C4-2B (cell line): ENCODE data around the gene CXCR5.

Experiments
- H3K27ac ChIP-seq: fragments of 450-650 bp; 2 replicates; pipeline ENCODE4 v1.5.1; 2017
- ZFX ChIP-seq: fragments of 450-650 bp; IDR thresholded peaks from 2 replicates; pipeline ENCODE4 v1.6.1; 2017
- TF ChIP-seq, protein P1 (sequence below): fragments of 450-650 bp; conservative IDR thresholded peaks from 2 replicates; pipeline ENCODE4 v1.5.1; 2017; ENCODE audit warnings: mild to moderate bottlenecking

CXCR5 gene

DNA sequence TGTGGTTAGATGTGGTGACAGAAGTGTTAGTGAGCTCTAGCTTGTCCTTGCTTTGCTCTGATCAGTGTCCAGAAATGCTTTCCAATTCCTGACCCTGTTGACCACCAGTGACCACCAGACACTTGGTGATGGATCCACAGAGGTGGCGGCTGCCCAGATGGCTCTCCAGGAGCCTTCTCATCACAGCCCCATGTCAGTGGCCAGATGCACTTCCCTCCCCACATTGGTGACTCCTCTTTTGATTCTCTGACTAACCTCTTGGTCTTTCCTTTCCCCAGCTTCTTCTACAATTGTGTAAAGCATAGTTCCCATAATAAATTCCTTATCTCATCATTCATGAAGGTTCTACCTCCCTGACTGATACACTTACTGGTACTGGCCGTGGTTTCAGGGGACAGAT lies 40.1 kb upstream of the CXCR5 start:
- TF ChIP-seq, protein P1, sequence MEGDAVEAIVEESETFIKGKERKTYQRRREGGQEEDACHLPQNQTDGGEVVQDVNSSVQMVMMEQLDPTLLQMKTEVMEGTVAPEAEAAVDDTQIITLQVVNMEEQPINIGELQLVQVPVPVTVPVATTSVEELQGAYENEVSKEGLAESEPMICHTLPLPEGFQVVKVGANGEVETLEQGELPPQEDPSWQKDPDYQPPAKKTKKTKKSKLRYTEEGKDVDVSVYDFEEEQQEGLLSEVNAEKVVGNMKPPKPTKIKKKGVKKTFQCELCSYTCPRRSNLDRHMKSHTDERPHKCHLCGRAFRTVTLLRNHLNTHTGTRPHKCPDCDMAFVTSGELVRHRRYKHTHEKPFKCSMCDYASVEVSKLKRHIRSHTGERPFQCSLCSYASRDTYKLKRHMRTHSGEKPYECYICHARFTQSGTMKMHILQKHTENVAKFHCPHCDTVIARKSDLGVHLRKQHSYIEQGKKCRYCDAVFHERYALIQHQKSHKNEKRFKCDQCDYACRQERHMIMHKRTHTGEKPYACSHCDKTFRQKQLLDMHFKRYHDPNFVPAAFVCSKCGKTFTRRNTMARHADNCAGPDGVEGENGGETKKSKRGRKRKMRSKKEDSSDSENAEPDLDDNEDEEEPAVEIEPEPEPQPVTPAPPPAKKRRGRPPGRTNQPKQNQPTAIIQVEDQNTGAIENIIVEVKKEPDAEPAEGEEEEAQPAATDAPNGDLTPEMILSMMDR: no peak
- no peak for TF ChIP-seq ZFX
- H3K27ac ChIP-seq: no peak overlapping the region

DNA sequence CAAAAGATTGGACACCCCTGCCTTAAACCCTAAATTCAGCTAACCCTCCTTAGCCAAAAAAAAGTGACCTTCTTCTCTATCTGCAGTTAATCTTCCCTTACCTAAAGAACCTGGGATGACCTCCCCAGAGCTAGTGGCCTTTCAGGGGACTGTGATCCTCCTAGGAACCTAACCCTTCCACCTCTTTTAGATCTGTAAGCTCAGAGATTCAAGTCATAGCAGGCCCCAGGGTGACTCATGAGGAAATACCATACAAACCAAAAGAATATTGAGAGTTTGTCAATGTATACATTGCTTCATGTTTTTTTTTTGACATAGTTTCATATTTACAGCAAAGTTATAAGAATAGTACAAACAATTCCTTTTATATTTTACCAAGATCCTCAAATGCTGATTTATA lies 38.3 kb upstream of the CXCR5 start:
- TF ChIP-seq ZFX: no peak
- TF ChIP-seq, protein P1: no peak
- H3K27ac ChIP-seq: no peak overlapping the region

DNA sequence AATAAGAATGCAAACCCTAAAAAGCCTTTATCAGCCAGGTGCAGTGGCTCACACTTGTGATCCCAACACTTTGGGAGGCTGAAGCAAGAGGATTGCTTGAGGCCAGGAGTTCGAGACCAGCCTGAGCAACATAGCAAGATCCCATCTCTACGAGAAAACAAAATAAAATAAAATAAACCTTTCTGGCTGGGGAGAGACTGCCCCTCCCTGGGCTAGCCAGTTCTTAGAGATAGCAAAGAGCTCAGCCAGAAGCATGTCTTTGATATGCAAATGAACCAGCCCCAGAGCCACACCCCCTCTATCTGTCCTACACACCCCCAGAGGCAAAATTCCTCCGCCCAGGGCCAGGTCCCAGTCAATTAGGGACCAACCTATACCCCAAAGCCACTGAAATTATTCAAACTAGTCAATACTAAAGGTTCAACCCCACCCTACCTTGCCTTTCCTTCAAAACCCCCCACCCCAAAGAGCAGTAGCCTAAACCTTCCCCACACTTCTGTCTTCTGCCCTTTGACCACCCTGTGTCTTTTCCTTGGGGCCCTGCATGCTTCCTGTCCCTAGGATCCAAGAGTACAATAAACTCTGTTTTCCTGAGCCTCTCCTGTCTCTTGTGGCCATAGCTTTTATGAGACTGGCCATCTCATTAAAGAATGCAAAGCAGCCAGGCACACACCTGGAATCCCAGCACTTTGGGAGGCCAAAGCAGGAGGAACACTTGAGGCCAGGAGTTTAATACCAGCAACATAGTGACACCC lies 37.3 kb upstream of the CXCR5 start:
- TF ChIP-seq, protein P1: no peak
- TF ChIP-seq ZFX: no peak
- H3K27ac ChIP-seq: no peak overlapping the region

DNA sequence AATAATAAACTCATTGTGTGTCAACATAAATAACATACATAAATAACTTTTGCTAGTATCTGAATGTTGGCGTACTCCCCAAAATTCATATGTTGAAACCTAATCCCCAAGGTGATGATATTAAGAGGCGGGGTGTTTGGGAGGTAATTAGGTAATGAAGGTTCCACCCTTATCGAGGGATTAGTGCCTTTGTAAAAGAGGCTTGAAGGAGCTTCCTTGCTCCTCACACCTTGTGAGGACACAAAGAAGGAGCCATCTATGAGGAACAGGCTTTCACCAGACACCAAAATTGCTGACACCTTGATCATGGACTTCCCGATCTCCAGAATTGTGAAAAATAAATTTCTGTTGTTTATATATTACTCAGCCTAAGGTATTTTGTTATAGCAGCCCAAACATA lies 33.9 kb upstream of the CXCR5 start:
- TF ChIP-seq ZFX: no peak
- TF ChIP-seq, protein P1: no peak
- no peak overlapping the region for H3K27ac ChIP-seq

DNA sequence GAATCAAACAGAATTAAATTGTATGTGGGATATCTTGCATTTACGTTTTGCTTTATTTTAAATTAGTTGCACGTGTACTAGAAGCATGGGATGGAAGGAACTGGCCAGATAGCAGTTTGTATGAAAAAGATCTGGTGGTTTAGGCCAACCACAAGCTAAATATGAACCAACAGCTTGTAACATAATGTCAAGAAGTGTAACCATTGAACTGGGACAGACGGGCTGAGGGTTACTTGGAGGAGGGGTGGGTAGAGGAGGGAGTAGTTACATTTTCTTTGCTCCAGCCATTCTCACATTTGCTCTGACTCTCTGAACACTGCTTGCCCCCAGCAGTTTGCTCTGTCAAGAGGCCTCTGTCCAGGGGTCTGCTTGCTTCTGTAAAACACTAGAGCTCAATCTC lies 31.7 kb upstream of the CXCR5 start:
- no peak for TF ChIP-seq ZFX
- no peak overlapping the region for H3K27ac ChIP-seq

DNA sequence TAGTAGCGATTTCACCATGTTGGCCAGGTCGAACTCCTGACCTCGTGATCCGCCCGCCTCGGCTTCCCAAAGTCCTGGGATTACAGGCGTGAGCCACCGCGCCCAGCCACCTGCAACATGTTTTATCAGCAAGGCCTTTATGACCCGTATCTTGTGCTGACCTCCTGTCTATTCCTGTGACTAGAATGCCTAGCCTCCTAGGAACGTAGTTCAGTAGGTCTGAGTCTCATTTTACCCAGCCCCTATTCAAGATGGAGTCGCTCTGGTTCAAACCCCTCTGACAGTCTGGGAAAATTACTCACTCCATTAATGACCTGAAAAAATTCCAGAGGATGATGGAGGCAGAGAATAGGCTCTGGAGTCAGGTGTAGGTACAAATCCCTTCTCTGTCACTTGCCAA lies 30.0 kb upstream of the CXCR5 start:
- H3K27ac ChIP-seq: no peak overlapping the region
- no peak for TF ChIP-seq ZFX
- TF ChIP-seq, protein P1: no peak

DNA sequence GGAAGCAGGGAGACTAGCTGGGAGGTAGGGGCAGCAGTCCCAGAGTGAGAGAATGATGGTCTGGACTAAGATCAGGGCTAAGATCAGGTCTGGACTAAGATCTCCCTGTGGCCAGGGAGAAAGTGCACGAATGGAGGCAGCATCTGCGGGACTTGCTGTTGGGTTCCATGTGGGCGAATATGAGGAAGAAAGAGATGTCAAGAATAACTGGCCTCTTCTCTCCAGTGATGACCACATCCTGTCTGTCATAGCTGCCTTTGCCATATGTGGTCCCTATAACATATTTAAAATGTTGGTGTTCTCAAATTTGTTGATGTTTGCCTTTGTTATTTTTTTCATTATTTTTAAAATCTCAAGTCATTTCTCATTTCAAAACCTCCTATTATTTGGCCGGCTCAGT lies 27.4 kb upstream of the CXCR5 start:
- TF ChIP-seq, protein P1: no peak
- TF ChIP-seq ZFX: no peak

DNA sequence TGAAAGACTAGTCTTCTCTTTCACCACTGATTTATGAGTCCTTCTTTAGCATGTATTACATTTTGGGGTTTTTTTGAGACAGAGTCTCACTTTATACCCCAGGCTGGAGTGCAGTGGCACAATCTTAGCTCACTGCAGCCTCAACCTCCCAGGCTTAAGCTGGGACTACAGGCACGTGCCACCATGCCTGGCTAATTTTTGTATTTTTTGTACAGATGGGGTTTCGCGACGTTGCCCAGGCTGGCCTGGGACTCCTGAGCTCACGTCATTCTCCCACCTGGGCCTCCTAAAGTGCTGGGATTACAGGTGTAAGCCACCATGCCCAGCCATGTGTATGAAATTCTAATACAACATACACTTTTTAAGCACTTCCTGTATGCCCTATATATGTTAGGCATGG lies 26.3 kb upstream of the CXCR5 start:
- H3K27ac ChIP-seq: no peak overlapping the region
- TF ChIP-seq, protein P1: no peak
- no peak for TF ChIP-seq ZFX

More for the DNA sequence above, 27.4 kb upstream of the CXCR5 start:
- no peak overlapping the region for H3K27ac ChIP-seq
